ENCODE data around the gene GCFC2. TPM values are rescaled to one million over a fixed set of nuclear protein-coding genes. Genes with fewer than 3 reads are reported as not detected.
A peak's percentile ranks its signal among the peaks of the same experiment; 100 is the strongest.

GCFC2 gene
- total and polyA plus RNA-seq, 9 of the 15 experiments (the other 6 are each of a cell fraction or from before 2014, with no cell fraction given), result 10.5 to 40.6 (median 23.0) TPM

- Histone ChIP-seq H3K9me3 (replicated peaks; ENCODE audit: control insufficient read depth, insufficient read depth, low read depth, low read length) (no peaks in the 10 kb centered on the region), H2AFZ (ENCODE audit: low read depth, low read length) (0 out of 2 replicates have a peak overlapping the region, but pooled peaks have one; percentile 99), H3K9ac (ENCODE audit: insufficient read depth in 1 of 2, low read depth in 2 of 2, low read length in 2 of 2) (peak overlapping the region in 1 of 2 experiments; percentile 86; a peak in 2 of 4 replicates), H3K36me3 (ENCODE audit: control insufficient read depth, insufficient read depth, low read length) (peaks cover 48% of the 10 kb centered on the region), H4K20me1 (replicated peaks; ENCODE audit: control insufficient read depth, insufficient read depth, low read length) (no peaks in the 10 kb centered on the region), H3K4me3 (peak overlapping the region; percentile 80), H3K4me1 (replicated peaks in 1 of 2; ENCODE audit: control insufficient read depth in 2 of 2, insufficient read depth in 2 of 2, low read length in 2 of 2) (peaks cover 0 to 7% of the 10 kb centered on the region in 2 experiments; a peak in 1 of 5 replicates), H3K4me2 (ENCODE audit: insufficient read depth, low read length) (peak overlapping the region; percentile 86), H3K27me3 (ENCODE audit: control insufficient read depth in 2 of 2, insufficient read depth in 2 of 2, low read length in 2 of 2) (no peaks in the 10 kb centered on the region), H3K79me2 (ENCODE audit: control insufficient read depth, insufficient read depth, low read length) (peaks cover 29% of the 10 kb centered on the region), H3K9me1 (ENCODE audit: control insufficient read depth, insufficient read depth, low read length) (no peaks in the 10 kb centered on the region), H3K27ac (ENCODE audit: extremely low read depth, low read depth, low read length) (peak overlapping the region; percentile 66; the same call in 2 of the 3 replicates)
- DNase-seq (ENCODE audit: extremely low read depth in 1 of 4, low spot score in 3 of 4) (peak in 1 of 4 experiments; percentile 37), FAIRE-seq (no peak), ATAC-seq (peak; percentile 53)
- in situ Hi-C loops (cut with MboI), result loop anchor here (5.0 to 25.0 kb wide), 2 partner anchors 35 to 940 kb away; no protein-coding TSS in a partner anchor
- POLR2A ChIA-PET, result interaction anchor here (1.0 to 1.6 kb wide), 3 partner anchors 16 to 41 kb away, joined by 3 to 4 read pairs (median 4); no protein-coding TSS in a partner anchor
- no peak for TF ChIP-seq ELF1 (tag; IDR thresholded peaks at IDR 0.05)
- TF ChIP-seq ZKSCAN8 (CRISPR knock-in tag; IDR thresholded peaks at IDR 0.05), result no peak
- TF ChIP-seq ZBTB2 (IDR thresholded peaks at IDR 0.05), result no peak
- TF ChIP-seq DACH1 (IDR thresholded peaks at IDR 0.05; ENCODE audit: partially characterized antibody), result no peak
- no peak for TF ChIP-seq RBBP5 (IDR thresholded peaks at IDR 0.05; ENCODE audit: borderline replicate concordance, insufficient read depth, low read length, poor library complexity, severe bottlenecking)
- no peak for TF ChIP-seq SNAPC5 (CRISPR knock-in tag; IDR thresholded peaks at IDR 0.05)
- TF ChIP-seq POLR2B (IDR thresholded peaks at IDR 0.05; ENCODE audit: low read depth, partially characterized antibody), result no peak
- no peak for TF ChIP-seq KDM1A (IDR thresholded peaks at IDR 0.05)
- TF ChIP-seq XRCC3 (IDR thresholded peaks at IDR 0.05), result no peak
- no peak for TF ChIP-seq NR1H2 (CRISPR knock-in tag; IDR thresholded peaks at IDR 0.05)
- no peak for TF ChIP-seq POLR3A (IDR thresholded peaks at IDR 0.05; ENCODE audit: borderline replicate concordance, extremely low read depth, insufficient read depth, insufficient read length)
- no peak for TF ChIP-seq ILK (tag; IDR thresholded peaks at IDR 0.05; ENCODE audit: borderline replicate concordance, low read depth)
- BruUV-seq (replicated peaks), result no TSS peak
- 0% methylated on average over 3 of the region's 3 CpGs for WGBS (ENCODE audit: insufficient coverage, low coverage, missing lambda C conversion rate)
- intact Hi-C loops (cut with micrococcal nuclease), result loop anchor here (2.0 kb wide), 1 partner anchor 63 kb away; the partner anchor contains the start of gene GCFC2
- CTCF ChIA-PET (ENCODE audit: low intra/inter-chr PET ratio), result interaction anchor here (0.6 kb wide), 1 partner anchor 39 kb away, joined by 3 read pairs; no protein-coding TSS in a partner anchor
Observed at GRCh38 chr2:75647771-75648170, 62.9 kb downstream of the GCFC2 start.

All from K562 (cell line).